K562 (cell line): ENCODE results near the gene GPATCH2L.
A peak's percentile ranks its signal among the peaks of the same experiment; 100 is the strongest.

Source experiments
- ESRRA ChIP-seq: fragments of 450-650 bp; IDR thresholded peaks from 2 replicates; pipeline ENCODE4 v1.6.1; 2014; ENCODE audit warnings: low read depth, mild to moderate bottlenecking, moderate library complexity, borderline replicate concordance
- NCOA2 ChIP-seq, 2 experiments: fragments of 450-650 bp; IDR thresholded peaks; 2 replicates each; pipeline ENCODE4 v1.6.1; 2018; ENCODE audit warnings: mild to moderate bottlenecking in 2 of 2, moderate library complexity in 1 of 2; ENCODE audit not compliant: partially characterized antibody in 2 of 2
- NR2F6 ChIP-seq: fragments of 450-650 bp; formaldehyde crosslinking; IDR thresholded peaks from 2 replicates; pipeline ENCODE4 v1.4.0; 2020; ENCODE audit warnings: mild to moderate bottlenecking
- SETDB1 ChIP-seq: IDR thresholded peaks from one replicate; pipeline ENCODE4 v1.6.1; 2012; ENCODE audit warnings: low read length, control low read depth, inconsistent platforms

GRCh38 chr14:76106188-76106587 is 45.5 kb upstream of the GPATCH2L start:
- TF ChIP-seq ESRRA (peak; percentile 91), SETDB1 (no peak), NCOA2 (IDR thresholded peaks at IDR 0.05; ENCODE audit: partially characterized antibody in 2 of 2) (no peak), NR2F6 (CRISPR knock-in tag) (no peak)
